RCC 7860 (cell line): ENCODE measurements around the gene ADRA2B.
"Not testable (repeated sequence)": the region's sequence is repeated elsewhere in the genome, so short reads cannot be mapped to it uniquely, and the experiment has no call there.

Experiments
- DNase-seq: peaks from one replicate; pipeline ENCODE4 v3.0.0-alpha.2; 2015; ENCODE audit warnings: low spot score
- FAIRE-seq: peaks from 2 replicates; lab custom pipeline; 2012; peaks lifted over from hg19 to GRCh38; lab: Jason Lieb, UNC

Gene ADRA2B

GRCh38 chr2:96071977-96072491, 44.3 kb downstream of the ADRA2B start:
- not testable (repeated sequence) for FAIRE-seq

GRCh38 chr2:96071087-96071976, 45.0 kb downstream of the ADRA2B start:
- not testable (repeated sequence) for FAIRE-seq, DNase-seq

More at GRCh38 chr2:96071977-96072491, 44.3 kb downstream of the ADRA2B start:
- DNase-seq = not testable (repeated sequence)

DNA sequence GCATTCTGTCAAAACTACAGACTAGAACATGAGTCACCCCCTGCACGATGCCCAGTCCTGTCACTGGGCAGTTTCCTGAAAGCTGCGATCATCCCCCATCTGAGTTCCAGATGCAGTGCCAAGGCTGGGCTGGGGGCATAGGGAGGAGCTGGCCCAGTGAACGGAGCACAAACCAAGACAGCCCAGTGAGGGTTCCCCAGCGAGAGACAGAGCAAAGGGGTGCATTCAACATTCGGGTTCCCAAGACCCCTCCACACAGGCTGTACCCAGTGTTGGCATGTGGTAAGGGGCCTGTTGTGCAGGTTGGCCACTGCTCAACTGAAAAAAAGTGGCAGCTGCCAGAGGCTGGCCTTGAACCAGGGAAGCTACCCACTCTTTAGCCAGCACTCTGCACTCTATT, 46.0 kb downstream of the ADRA2B start:
- not testable (repeated sequence) for FAIRE-seq, DNase-seq

GRCh38 chr2:96069878-96070277, 46.5 kb downstream of the ADRA2B start:
- not testable (repeated sequence) for DNase-seq, FAIRE-seq

- not testable (repeated sequence) for DNase-seq, FAIRE-seq
Measured at GRCh38 chr2:96067902-96068581, 48.3 kb downstream of the ADRA2B start.

- FAIRE-seq, DNase-seq: not testable (repeated sequence)
Measured at GRCh38 chr2:96067098-96067660, 49.2 kb downstream of the ADRA2B start.

DNA sequence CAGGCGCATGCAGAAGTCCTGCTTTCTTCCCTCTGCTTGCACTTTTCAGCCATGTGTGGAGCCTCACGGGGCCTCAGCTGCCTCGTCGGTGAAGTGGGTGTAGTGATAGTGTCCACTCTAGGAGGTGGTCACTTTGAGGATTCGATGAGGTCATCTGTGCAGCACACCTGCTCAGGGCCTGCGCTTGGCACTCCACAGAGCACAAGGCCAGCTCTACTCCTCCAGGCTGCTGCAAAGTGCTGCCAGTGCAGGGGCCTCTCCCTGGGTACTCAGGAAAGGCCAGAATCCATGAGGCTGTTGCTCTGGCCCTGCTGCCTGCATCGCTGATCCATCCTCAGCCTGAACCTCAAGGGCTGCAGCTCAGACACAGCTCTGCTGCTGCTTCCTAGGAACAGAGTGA, 49.9 kb downstream of the ADRA2B start:
- DNase-seq, FAIRE-seq: not testable (repeated sequence)

DNA sequence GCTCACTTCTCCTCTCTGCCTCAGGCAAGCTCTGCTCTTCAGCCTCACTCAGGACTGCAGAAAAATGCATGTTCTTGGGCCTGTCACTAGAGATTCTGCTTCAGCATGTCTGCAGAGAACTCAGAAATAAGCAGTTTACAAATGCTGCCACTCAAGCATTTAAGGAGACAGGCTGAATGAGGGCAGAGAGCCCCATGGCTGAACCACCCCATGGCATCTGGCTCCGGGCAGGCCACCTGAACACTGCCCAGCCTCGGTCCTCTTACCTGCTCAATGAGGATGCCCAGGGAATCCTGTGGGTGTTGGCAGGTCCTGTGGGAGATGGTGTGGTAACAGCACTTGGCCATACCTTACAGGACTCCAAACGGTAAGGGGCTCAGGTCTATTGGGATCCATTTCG, 50.4 kb downstream of the ADRA2B start:
- FAIRE-seq, DNase-seq: not testable (repeated sequence)

- no peak for DNase-seq
- no peak for FAIRE-seq
Measured at GRCh38 chr2:96065381-96065930, 50.9 kb downstream of the ADRA2B start.

- FAIRE-seq, DNase-seq: not testable (repeated sequence)
Measured at GRCh38 chr2:96064760-96065159, 51.6 kb downstream of the ADRA2B start.

- FAIRE-seq, DNase-seq: not testable (repeated sequence)
Measured at GRCh38 chr2:96064047-96064675, 52.2 kb downstream of the ADRA2B start.

DNA sequence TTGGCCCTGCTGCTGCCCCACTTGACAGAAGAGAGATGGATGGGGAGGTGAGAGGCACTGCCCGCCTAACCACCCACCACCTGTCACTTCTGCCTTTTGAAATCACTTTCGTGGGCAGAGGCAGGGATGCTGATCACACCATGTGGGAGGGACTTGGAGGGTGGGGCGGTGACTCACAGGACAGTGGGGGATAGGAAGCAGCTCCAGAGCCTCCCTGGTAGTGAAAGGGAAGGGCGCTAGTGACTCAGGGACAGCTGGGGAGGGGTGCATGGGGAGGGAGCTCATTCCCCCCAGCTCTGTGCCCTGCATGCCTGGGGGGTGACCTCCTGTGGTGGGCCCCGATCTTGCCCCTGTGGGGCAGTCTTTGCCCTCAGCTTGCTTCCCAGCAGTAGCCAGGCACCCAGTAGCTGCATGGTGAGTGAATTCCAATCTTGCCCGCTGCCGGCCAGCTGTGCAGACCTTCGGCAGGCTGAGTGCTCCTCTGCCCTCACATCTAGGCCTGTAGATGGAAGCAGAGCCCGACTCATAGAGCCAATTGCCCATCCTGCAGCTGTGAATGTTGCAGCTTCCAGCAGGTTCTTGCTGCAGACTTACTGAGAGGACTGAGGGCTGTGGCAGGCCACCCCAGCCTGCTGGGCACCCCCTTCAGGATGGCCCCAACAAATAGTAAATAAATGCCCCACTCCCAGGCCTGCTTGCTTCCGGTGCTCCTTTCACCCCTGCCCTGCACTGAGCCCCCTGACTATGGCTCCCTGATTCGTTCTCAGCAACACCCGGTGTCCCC, 53.1 kb downstream of the ADRA2B start:
- peak; percentile 47 for DNase-seq
- FAIRE-seq = peak; percentile 23
